Brain microvascular endothelial cell (primary cell): ENCODE measurements around the gene VAPA.

Experiments used
- DNase-seq: peaks from one replicate; pipeline ENCODE4 v3.0.0-alpha.2; 2020
- H3K27ac ChIP-seq: fragments of 250-450 bp; sonication (Bioruptor Pico); 2 replicates; pipeline ENCODE4 v1.5.1; 2020; ENCODE audit warnings: mild to moderate bottlenecking, moderate library complexity
- H3K27me3 ChIP-seq: fragments of 250-450 bp; sonication (Bioruptor Pico); replicated peaks from 2 replicates; pipeline ENCODE4 v1.5.1; 2020; ENCODE audit warnings: mild to moderate bottlenecking
- H3K36me3 ChIP-seq: fragments of 250-450 bp; sonication (Bioruptor Pico); replicated peaks from 2 replicates; pipeline ENCODE4 v1.5.1; 2020; ENCODE audit warnings: mild to moderate bottlenecking
- H3K4me3 ChIP-seq: 2 replicates; pipeline ENCODE4 v1.5.1; 2011; ENCODE audit warnings: low read depth, mild to moderate bottlenecking, control low read depth, low read length, moderate library complexity
- CTCF ChIP-seq: IDR thresholded peaks from 2 replicates; pipeline ENCODE4 v1.5.1; 2011; ENCODE audit warnings: low read depth, mild to moderate bottlenecking, moderate library complexity, low read length, control low read depth, inconsistent platforms; ENCODE audit errors: missing control alignments
- in situ Hi-C: cut with HindIII; loops from 2 replicates; pipeline ENCODE4 v1.10.0; 2017; ENCODE audit warnings: low sequenced_read_pairs, low pct_ligation_motif_present

VAPA gene

GRCh38 chr18:9991011-9992000, 77.5 kb downstream of the VAPA start:
- in situ Hi-C loops: no loop called here
- H3K27me3 ChIP-seq: no peaks in the 10 kb centered on the region
- no peak overlapping the region for H3K27ac ChIP-seq
- H3K36me3 ChIP-seq: no peaks in the 10 kb centered on the region
- H3K4me3 ChIP-seq: no peak overlapping the region
- no peak for TF ChIP-seq CTCF
- DNase-seq: no peak

GRCh38 chr18:9992300-9992972, 78.6 kb downstream of the VAPA start:
- H3K27ac ChIP-seq: no peak overlapping the region
- no peaks in the 10 kb centered on the region for H3K36me3 ChIP-seq
- H3K4me3 ChIP-seq: no peak overlapping the region
- in situ Hi-C loops: no loop called here
- TF ChIP-seq CTCF: no peak
- no peaks in the 10 kb centered on the region for H3K27me3 ChIP-seq
- no peak for DNase-seq

GRCh38 chr18:9992973-9993520, 79.2 kb downstream of the VAPA start:
- no peak for TF ChIP-seq CTCF
- no peak for DNase-seq
- Histone ChIP-seq H3K27ac (no peak overlapping the region), H3K36me3 (no peaks in the 10 kb centered on the region), H3K4me3 (no peak overlapping the region), H3K27me3 (no peaks in the 10 kb centered on the region)
- in situ Hi-C loops: no loop called here

GRCh38 chr18:9993521-9994025, 79.8 kb downstream of the VAPA start:
- no peak for TF ChIP-seq CTCF
- DNase-seq: no peak
- no peaks in the 10 kb centered on the region for H3K27me3 ChIP-seq
- in situ Hi-C loops: no loop called here
- no peaks in the 10 kb centered on the region for H3K36me3 ChIP-seq
- H3K4me3 ChIP-seq: no peak overlapping the region
- no peak overlapping the region for H3K27ac ChIP-seq

GRCh38 chr18:9994026-9994570, 80.3 kb downstream of the VAPA start:
- in situ Hi-C loops: no loop called here
- Histone ChIP-seq H3K27ac (no peak overlapping the region), H3K36me3 (no peaks in the 10 kb centered on the region), H3K27me3 (no peaks in the 10 kb centered on the region), H3K4me3 (no peak overlapping the region)
- DNase-seq: no peak
- TF ChIP-seq CTCF: no peak
